Neural cell (in vitro differentiated cells): ENCODE measurements around the gene TBKBP1. TPM values are rescaled to one million over a fixed set of nuclear protein-coding genes. Genes with fewer than 3 reads are reported as not detected.

Source experiments
- H2AFZ ChIP-seq: fragments of 200-600, 300-800 bp; sonication (generic), shearing (Covaris generic); 2 replicates; pipeline ENCODE4 v1.6.0; 2014; ENCODE audit warnings: low read depth, mild to moderate bottlenecking, antibody characterized with exemption, low read length, moderate library complexity
- H3F3A ChIP-seq: fragments of 200-600 bp; shearing (Covaris generic); 2 replicates; pipeline ENCODE4 v1.6.1; 2016; ENCODE audit warnings: mild to moderate bottlenecking, moderate library complexity, mixed read lengths, antibody characterized with exemption, low read length; ENCODE audit not compliant: insufficient read depth, poor library complexity, severe bottlenecking
- H3K27ac ChIP-seq: fragments of 200-600, 300-800 bp; sonication (generic), shearing (Covaris generic); 2 replicates; pipeline ENCODE4 v1.5.1; 2014; ENCODE audit warnings: mild to moderate bottlenecking, low read length, moderate library complexity
- H3K27me3 ChIP-seq: fragments of 300-800, 200-600 bp; sonication (generic), shearing (Covaris generic); 2 replicates; pipeline ENCODE4 v1.6.0; 2014; ENCODE audit warnings: mild to moderate bottlenecking, low read depth, low read length, moderate library complexity; ENCODE audit not compliant: insufficient read depth
- H3K36me3 ChIP-seq: fragments of 300-800, 200-600 bp; sonication (generic), shearing (Covaris generic); 2 replicates; pipeline ENCODE4 v1.5.1; 2014; ENCODE audit warnings: mild to moderate bottlenecking, antibody characterized with exemption, low read length, moderate library complexity; ENCODE audit not compliant: insufficient read depth
- H3K4me2 ChIP-seq: fragments of 300-800, 200-600 bp; sonication (generic), shearing (Covaris generic); 2 replicates; pipeline ENCODE4 v1.6.0; 2014; ENCODE audit warnings: mild to moderate bottlenecking, low read length
- H3K4me3 ChIP-seq: fragments of 300-800, 200-600 bp; sonication (generic), shearing (Covaris generic); 2 replicates; pipeline ENCODE4 v1.5.1; 2014; ENCODE audit warnings: mild to moderate bottlenecking, low read length, moderate library complexity
- H3K79me2 ChIP-seq: fragments of 200-600 bp; shearing (Covaris generic); replicated peaks from 2 replicates; pipeline ENCODE4 v1.6.0; 2014; ENCODE audit warnings: mild to moderate bottlenecking, low read length, moderate library complexity; ENCODE audit not compliant: insufficient read depth
- H3K9ac ChIP-seq: fragments of 300-800, 200-600 bp; sonication (generic), shearing (Covaris generic); 2 replicates; pipeline ENCODE4 v1.6.1; 2016; ENCODE audit warnings: mild to moderate bottlenecking, low read length, mixed read lengths
- H3K9me2 ChIP-seq: fragments of 200-600 bp; shearing (Covaris generic); 2 replicates; pipeline ENCODE4 v1.6.1; 2016; ENCODE audit warnings: mild to moderate bottlenecking, low read length, mixed read lengths; ENCODE audit not compliant: insufficient read depth
- H3K9me3 ChIP-seq: fragments of 200-600, 300-800 bp; sonication (generic), shearing (Covaris generic); 2 replicates; pipeline ENCODE4 v1.6.1; 2016; ENCODE audit warnings: mild to moderate bottlenecking, mixed run types, low read length, moderate library complexity, mixed read lengths
- H4K20me1 ChIP-seq: fragments of 200-600 bp; shearing (Covaris generic); 2 replicates; pipeline ENCODE4 v1.6.1; 2016; ENCODE audit warnings: mild to moderate bottlenecking, mixed run types; ENCODE audit not compliant: insufficient read depth
- EP300 ChIP-seq: fragments of 450-650 bp; conservative IDR thresholded peaks from 2 replicates; pipeline ENCODE4 v1.6.1; 2014; ENCODE audit warnings: antibody characterized with exemption, mild to moderate bottlenecking, moderate library complexity; ENCODE audit not compliant: poor library complexity, severe bottlenecking
- EZH2 ChIP-seq: fragments of 200-600, 300-800 bp; shearing (Covaris generic), sonication (generic); IDR thresholded peaks from 2 replicates; pipeline ENCODE4 v1.6.1; 2014; ENCODE audit warnings: antibody characterized with exemption, low read length, borderline replicate concordance, mild to moderate bottlenecking; ENCODE audit not compliant: insufficient read depth, poor library complexity, severe bottlenecking
- MXI1 ChIP-seq: fragments of 450-650 bp; conservative IDR thresholded peaks from 2 replicates; pipeline ENCODE4 v1.6.1; 2014; ENCODE audit warnings: antibody characterized with exemption, mild to moderate bottlenecking; ENCODE audit not compliant: poor library complexity, severe bottlenecking
- POLR2AphosphoS5 ChIP-seq: IDR thresholded peaks from 2 replicates; pipeline ENCODE4 v1.6.1; 2012
- RAD21 ChIP-seq: fragments of 450-650 bp; conservative IDR thresholded peaks from 2 replicates; pipeline ENCODE4 v1.6.1; 2014; ENCODE audit warnings: antibody characterized with exemption, mild to moderate bottlenecking, moderate library complexity
- SMC3 ChIP-seq: fragments of 450-650 bp; conservative IDR thresholded peaks from 2 replicates; pipeline ENCODE4 v1.6.1; 2014; ENCODE audit warnings: antibody characterized with exemption, mild to moderate bottlenecking, moderate library complexity; ENCODE audit not compliant: poor library complexity
- TAF1 ChIP-seq: IDR thresholded peaks from 2 replicates; pipeline ENCODE4 v1.6.1; 2012; ENCODE audit warnings: low read depth
- polyA plus RNA-seq: library from polyadenylated mRNA; depleted of rRNA; stranded (reverse); fragments of >200 nt; gene quantifications from 2 replicates; pipeline ENCODE4 v1.2.3, GENCODE V29; 2014
- TF ChIP-seq, protein P1 (sequence below): IDR thresholded peaks from 2 replicates; pipeline ENCODE4 v1.6.1; 2012; ENCODE audit warnings: borderline replicate concordance
- TF ChIP-seq, protein P2 (sequence below): fragments of 450-650 bp; IDR thresholded peaks from 2 replicates; pipeline ENCODE4 v1.5.1; 2014; ENCODE audit warnings: antibody characterized with exemption, mild to moderate bottlenecking, moderate library complexity; ENCODE audit not compliant: poor library complexity, severe bottlenecking

TBKBP1 gene
- polyA plus RNA-seq, 1 donor from 2014 or later: 25.4 TPM

DNA sequence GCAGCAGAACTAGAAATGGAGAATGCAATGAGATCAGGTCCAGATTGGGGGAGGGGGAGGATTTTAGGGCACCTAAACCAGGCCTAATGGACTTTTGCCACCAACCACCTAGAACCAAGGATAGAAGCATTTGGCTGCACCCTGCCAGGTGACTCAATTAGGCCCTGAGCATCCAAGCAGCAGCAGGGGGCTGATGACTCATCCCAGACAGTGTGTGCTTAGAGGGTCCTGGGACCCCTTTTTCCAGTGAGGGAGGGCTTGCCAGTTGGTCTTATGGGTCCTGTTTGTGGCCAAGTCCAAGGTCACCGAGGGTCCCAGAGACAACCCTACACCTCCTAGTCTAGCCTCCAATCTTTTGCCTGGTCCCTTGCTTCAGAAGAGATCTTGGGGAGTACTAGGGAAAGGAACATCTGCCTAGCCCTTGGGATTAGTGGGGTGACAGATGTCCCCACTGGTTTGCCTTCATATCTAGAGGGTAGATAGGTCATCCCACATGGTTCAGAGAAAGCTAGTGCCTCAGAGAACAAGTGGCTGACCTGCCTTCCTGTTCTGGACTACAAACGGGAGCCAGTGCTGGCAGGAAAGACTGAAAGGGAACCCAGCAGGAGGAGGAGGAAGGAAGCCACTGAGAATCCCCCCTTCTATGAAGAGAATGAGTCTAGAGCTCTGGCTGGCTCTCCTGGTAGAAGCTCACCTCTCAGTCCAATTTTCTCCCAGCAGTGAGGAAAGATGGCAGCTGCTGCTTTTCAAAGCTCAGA is 1.6 kb upstream of the TBKBP1 start:
- H4K20me1 ChIP-seq: no peaks in the 10 kb centered on the region
- no peaks in the 10 kb centered on the region for H3F3A ChIP-seq
- H3K79me2 ChIP-seq: no peaks in the 10 kb centered on the region
- H3K27me3 ChIP-seq: no peaks in the 10 kb centered on the region
- no peak overlapping the region for H3K4me2 ChIP-seq
- H3K9ac ChIP-seq: no peak overlapping the region
- H3K9me3 ChIP-seq: no peaks in the 10 kb centered on the region
- H3K4me3 ChIP-seq: no peak overlapping the region
- H3K9me2 ChIP-seq: no peaks in the 10 kb centered on the region
- TF ChIP-seq EP300 (no peak), SMC3 (no peak), RAD21 (no peak), TAF1 (no peak), MXI1 (no peak), POLR2AphosphoS5 (no peak)
- TF ChIP-seq, protein P1, sequence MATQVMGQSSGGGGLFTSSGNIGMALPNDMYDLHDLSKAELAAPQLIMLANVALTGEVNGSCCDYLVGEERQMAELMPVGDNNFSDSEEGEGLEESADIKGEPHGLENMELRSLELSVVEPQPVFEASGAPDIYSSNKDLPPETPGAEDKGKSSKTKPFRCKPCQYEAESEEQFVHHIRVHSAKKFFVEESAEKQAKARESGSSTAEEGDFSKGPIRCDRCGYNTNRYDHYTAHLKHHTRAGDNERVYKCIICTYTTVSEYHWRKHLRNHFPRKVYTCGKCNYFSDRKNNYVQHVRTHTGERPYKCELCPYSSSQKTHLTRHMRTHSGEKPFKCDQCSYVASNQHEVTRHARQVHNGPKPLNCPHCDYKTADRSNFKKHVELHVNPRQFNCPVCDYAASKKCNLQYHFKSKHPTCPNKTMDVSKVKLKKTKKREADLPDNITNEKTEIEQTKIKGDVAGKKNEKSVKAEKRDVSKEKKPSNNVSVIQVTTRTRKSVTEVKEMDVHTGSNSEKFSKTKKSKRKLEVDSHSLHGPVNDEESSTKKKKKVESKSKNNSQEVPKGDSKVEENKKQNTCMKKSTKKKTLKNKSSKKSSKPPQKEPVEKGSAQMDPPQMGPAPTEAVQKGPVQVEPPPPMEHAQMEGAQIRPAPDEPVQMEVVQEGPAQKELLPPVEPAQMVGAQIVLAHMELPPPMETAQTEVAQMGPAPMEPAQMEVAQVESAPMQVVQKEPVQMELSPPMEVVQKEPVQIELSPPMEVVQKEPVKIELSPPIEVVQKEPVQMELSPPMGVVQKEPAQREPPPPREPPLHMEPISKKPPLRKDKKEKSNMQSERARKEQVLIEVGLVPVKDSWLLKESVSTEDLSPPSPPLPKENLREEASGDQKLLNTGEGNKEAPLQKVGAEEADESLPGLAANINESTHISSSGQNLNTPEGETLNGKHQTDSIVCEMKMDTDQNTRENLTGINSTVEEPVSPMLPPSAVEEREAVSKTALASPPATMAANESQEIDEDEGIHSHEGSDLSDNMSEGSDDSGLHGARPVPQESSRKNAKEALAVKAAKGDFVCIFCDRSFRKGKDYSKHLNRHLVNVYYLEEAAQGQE: no peak
- H3K27ac ChIP-seq: no peak overlapping the region
- no peaks in the 10 kb centered on the region for H3K36me3 ChIP-seq
- no peak overlapping the region for H2AFZ ChIP-seq

DNA sequence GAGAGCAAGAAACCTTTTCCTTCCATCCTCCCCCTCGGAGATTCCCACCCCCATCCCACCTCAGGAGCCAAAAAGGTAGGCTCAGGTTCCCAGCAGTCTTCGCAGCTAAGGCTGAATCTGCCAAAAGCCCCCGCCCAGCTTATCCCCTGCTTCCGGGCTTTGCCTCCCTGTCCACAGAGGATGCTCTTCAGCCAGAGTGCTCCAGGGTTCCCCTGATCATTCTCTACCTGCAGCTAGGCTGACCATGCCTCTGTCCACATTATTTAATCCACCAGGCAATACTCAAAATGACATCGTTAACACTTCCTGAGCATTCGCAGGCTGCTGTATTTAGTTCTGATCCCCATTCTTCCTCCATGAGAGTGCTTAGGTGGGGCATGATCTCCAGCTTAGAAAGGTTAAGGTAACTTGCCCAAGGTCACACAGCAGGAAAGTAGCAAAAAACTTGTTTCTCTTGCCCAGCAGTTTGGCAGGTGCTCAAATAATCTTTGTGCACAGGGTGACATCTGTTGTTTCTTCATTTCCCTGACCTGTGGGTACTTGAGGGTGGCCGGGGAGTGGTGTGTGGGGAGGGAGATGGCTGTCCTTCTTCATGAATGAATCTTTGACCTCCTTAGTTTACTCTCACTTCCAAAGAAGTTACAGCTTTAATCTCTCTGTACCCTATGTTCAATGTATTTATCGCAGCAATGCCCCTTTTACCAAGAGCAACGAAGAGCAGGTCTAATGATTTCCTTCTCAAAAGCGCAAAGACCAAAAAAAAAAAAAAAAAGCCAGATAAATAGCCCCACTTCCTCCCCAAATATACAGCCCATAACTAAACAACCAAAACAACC is 848 bp upstream of the TBKBP1 start:
- Histone ChIP-seq H3K9me3 (no peaks in the 10 kb centered on the region), H4K20me1 (no peaks in the 10 kb centered on the region), H3K36me3 (no peaks in the 10 kb centered on the region), H3K9me2 (no peaks in the 10 kb centered on the region), H3K27me3 (no peaks in the 10 kb centered on the region), H3K79me2 (no peaks in the 10 kb centered on the region), H3K27ac (no peak overlapping the region), H3K9ac (peak overlapping the region; percentile 80), H3K4me2 (peak overlapping the region; percentile 59), H2AFZ (peak overlapping the region; percentile 21), H3F3A (no peaks in the 10 kb centered on the region), H3K4me3 (peak overlapping the region; percentile 82)
- TF ChIP-seq RAD21 (no peak), SMC3 (no peak), EP300 (no peak), TAF1 (no peak), MXI1 (no peak), EZH2 (no peak), POLR2AphosphoS5 (no peak)
- TF ChIP-seq, protein P2, sequence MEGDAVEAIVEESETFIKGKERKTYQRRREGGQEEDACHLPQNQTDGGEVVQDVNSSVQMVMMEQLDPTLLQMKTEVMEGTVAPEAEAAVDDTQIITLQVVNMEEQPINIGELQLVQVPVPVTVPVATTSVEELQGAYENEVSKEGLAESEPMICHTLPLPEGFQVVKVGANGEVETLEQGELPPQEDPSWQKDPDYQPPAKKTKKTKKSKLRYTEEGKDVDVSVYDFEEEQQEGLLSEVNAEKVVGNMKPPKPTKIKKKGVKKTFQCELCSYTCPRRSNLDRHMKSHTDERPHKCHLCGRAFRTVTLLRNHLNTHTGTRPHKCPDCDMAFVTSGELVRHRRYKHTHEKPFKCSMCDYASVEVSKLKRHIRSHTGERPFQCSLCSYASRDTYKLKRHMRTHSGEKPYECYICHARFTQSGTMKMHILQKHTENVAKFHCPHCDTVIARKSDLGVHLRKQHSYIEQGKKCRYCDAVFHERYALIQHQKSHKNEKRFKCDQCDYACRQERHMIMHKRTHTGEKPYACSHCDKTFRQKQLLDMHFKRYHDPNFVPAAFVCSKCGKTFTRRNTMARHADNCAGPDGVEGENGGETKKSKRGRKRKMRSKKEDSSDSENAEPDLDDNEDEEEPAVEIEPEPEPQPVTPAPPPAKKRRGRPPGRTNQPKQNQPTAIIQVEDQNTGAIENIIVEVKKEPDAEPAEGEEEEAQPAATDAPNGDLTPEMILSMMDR: no peak
- TF ChIP-seq, protein P1: no peak
